Measurements from ENCODE around the gene ZBTB11. TPM values are rescaled to one million over a fixed set of nuclear protein-coding genes. Genes with fewer than 3 reads are reported as not detected.

The ZBTB11 gene
- total and polyA plus RNA-seq, 9 of the 15 experiments (the other 6 are each of a cell fraction or from before 2014, with no cell fraction given), result 6.2 to 31.9 (median 21.4) TPM

- TF ChIP-seq ZNF592 (IDR thresholded peaks at IDR 0.05) (0 out of 2 replicates have a peak, but pooled peaks have one; percentile 14), BRD9 (IDR thresholded peaks at IDR 0.05; ENCODE audit: low read depth, partially characterized antibody) (peak; percentile 57), ZNF395 (CRISPR knock-in tag; IDR thresholded peaks at IDR 0.05) (0 out of 2 replicates have a peak, but pooled peaks have one; percentile 27), PHB2 (IDR thresholded peaks at IDR 0.05; ENCODE audit: low read depth) (no peak), PRDM10 (IDR thresholded peaks at IDR 0.05; ENCODE audit: partially characterized antibody) (peak; percentile 48), SMC3 (conservative IDR thresholded peaks at IDR 0.05; ENCODE audit: insufficient read depth, low read depth, low read length) (0 out of 2 replicates have a peak, but pooled peaks have one; percentile 7), TAF1 (IDR thresholded peaks at IDR 0.05; ENCODE audit: control insufficient read depth, extremely low read depth, insufficient read depth, low read length, severe bottlenecking) (peak; percentile 28), ZKSCAN3 (CRISPR knock-in tag; IDR thresholded peaks at IDR 0.05) (no peak), MLLT1 (IDR thresholded peaks at IDR 0.05) (0 out of 4 replicates have a peak, but pooled peaks of 1 of the 2 experiments have one; percentile 5)
These were observed 40.8 kb downstream of the ZBTB11 start (continued) for GRCh38 chr3:101635954-101636798.

All from K562 (cell line).